H1 (cell line): ENCODE data around the gene ESYT1. TPM values are rescaled to one million over a fixed set of nuclear protein-coding genes. Genes with fewer than 3 reads are reported as not detected.
A peak's percentile ranks its signal among the peaks of the same experiment; 100 is the strongest.

Experiments used
- CTCF ChIA-PET: fragments of 300-600 bp; sonication (Branson Sonifier 250); formaldehyde crosslinking; loops from one replicate; lab custom pipeline; 2021; ENCODE audit not compliant: partially characterized antibody; lab: Charles Lee
- POLR2A ChIA-PET: fragments of 300-600 bp; sonication (Branson Sonifier 250); formaldehyde crosslinking; loops from one replicate; lab custom pipeline; 2021; ENCODE audit warnings: inconsistent platforms; ENCODE audit not compliant: partially characterized antibody; lab: Charles Lee
- DNase-seq, 2 experiments: peaks; one replicate each; pipeline versions ENCODE4 v3.0.0 to v3.0.0-alpha.2; 2010 to 2022; ENCODE audit warnings: low spot score in 2 of 2, low read depth in 1 of 2, mixed read lengths in 1 of 2
- FAIRE-seq: peaks from 2 replicates; lab custom pipeline; 2011; peaks lifted over from hg19 to GRCh38; lab: Jason Lieb, UNC
- H2AFZ ChIP-seq: 2 replicates; pipeline ENCODE4 v1.8.1; 2012; ENCODE audit warnings: low read length, inconsistent platforms
- H2AK5ac ChIP-seq: 2 replicates; pipeline ENCODE4 v1.6.1; 2013; ENCODE audit warnings: low read depth, low read length
- H2BK120ac ChIP-seq: replicated peaks from 2 replicates; pipeline ENCODE3; 2013; ENCODE audit warnings: low read depth, low read length, inconsistent platforms
- H2BK12ac ChIP-seq: 2 replicates; pipeline ENCODE4 v1.6.1; 2013; ENCODE audit warnings: low read depth, low read length
- H2BK15ac ChIP-seq: 2 replicates; pipeline ENCODE4 v1.6.1; 2013; ENCODE audit warnings: low read length
- H2BK20ac ChIP-seq: 2 replicates; pipeline ENCODE4 v1.6.1; 2013; ENCODE audit warnings: low read length
- H2BK5ac ChIP-seq: 2 replicates; pipeline ENCODE4 v1.6.1; 2013; ENCODE audit warnings: low read depth, low read length
- H3K14ac ChIP-seq: 2 replicates; pipeline ENCODE4 v1.6.1; 2013; ENCODE audit warnings: inconsistent platforms; ENCODE audit not compliant: insufficient read length
- H3K18ac ChIP-seq: 2 replicates; pipeline ENCODE4 v1.6.1; 2013; ENCODE audit warnings: low read length; ENCODE audit errors: extremely low read depth
- H3K23ac ChIP-seq: 2 replicates; pipeline ENCODE4 v1.6.1; 2013; ENCODE audit warnings: inconsistent platforms; ENCODE audit not compliant: insufficient read length
- H3K23me2 ChIP-seq: 2 replicates; pipeline ENCODE4 v1.6.1; 2013; ENCODE audit warnings: low read depth, low read length
- H3K27ac ChIP-seq: 2 replicates; pipeline ENCODE4 v1.6.1; 2011; ENCODE audit warnings: low read depth, low read length, inconsistent platforms
- H3K27me3 ChIP-seq, 4 experiments: replicated peaks in 1 of 4; 1 replicate in 1 of 4; 2 replicates in 3 of 4; pipeline versions ENCODE4 v1.6.1 to v1.8.1; 2011 to 2013; ENCODE audit warnings: low read length in 3 of 4, mild to moderate bottlenecking in 3 of 4, inconsistent platforms in 2 of 4, mixed read lengths in 2 of 4, moderate library complexity in 1 of 4; ENCODE audit not compliant: control insufficient read depth in 3 of 4, insufficient read depth in 3 of 4; ENCODE audit errors: extremely low read depth in 1 of 4
- H3K36me3 ChIP-seq, 4 experiments: 2 replicates each; pipeline versions ENCODE4 v1.6.1 to v1.8.1; 2011 to 2013; ENCODE audit warnings: mild to moderate bottlenecking in 4 of 4, low read length in 3 of 4, moderate library complexity in 2 of 4, control low read depth in 1 of 4, inconsistent platforms in 1 of 4; ENCODE audit not compliant: insufficient read depth in 4 of 4, control insufficient read depth in 2 of 4
- H3K4ac ChIP-seq: replicated peaks from 2 replicates; pipeline ENCODE3; 2013; ENCODE audit warnings: low read length, low read depth, mixed read lengths, inconsistent platforms; ENCODE audit not compliant: insufficient read length
- H3K4me1 ChIP-seq, 4 experiments: replicated peaks in 1 of 4; 1 replicate in 1 of 4; 2 replicates in 3 of 4; pipeline versions ENCODE4 v1.6.1 to v1.8.1; 2011 to 2013; ENCODE audit warnings: low read length in 3 of 4, inconsistent platforms in 2 of 4, mixed read lengths in 1 of 4; ENCODE audit not compliant: insufficient read depth in 4 of 4, control insufficient read depth in 3 of 4
- H3K4me2 ChIP-seq, 2 experiments: 2 replicates each; pipeline versions ENCODE4 v1.6.1 to v1.8.1; 2011 to 2013; ENCODE audit warnings: low read depth in 2 of 2, low read length in 2 of 2, control low read depth in 1 of 2, inconsistent platforms in 1 of 2, mild to moderate bottlenecking in 1 of 2; ENCODE audit not compliant: insufficient read depth in 1 of 2
- H3K4me3 ChIP-seq, 4 experiments: fragments of 200-600, 300-600 bp in 1 of 4; sonication (generic), shearing (Covaris generic), sonication (Bioruptor Twin) in 1 of 4; 2 replicates each; pipeline versions ENCODE4 v1.5.1 to v1.8.1; 2011 to 2016; ENCODE audit warnings: low read length in 4 of 4, low read depth in 3 of 4, control low read depth in 2 of 4, inconsistent platforms in 2 of 4, mild to moderate bottlenecking in 2 of 4, mixed read lengths in 1 of 4, moderate library complexity in 1 of 4; ENCODE audit not compliant: insufficient read depth in 2 of 4; ENCODE audit errors: extremely low read depth in 1 of 4
- H3K56ac ChIP-seq: replicated peaks from 2 replicates; pipeline ENCODE3; 2013; ENCODE audit warnings: low read depth, mild to moderate bottlenecking, mixed read lengths, low read length, inconsistent platforms; ENCODE audit not compliant: insufficient read length
- H3K79me1 ChIP-seq: 2 replicates; pipeline ENCODE4 v1.6.1; 2013; ENCODE audit warnings: low read depth, low read length, control low read depth
- H3K79me2 ChIP-seq, 2 experiments: 2 replicates each; pipeline versions ENCODE4 v1.6.1 to v1.8.1; 2012 to 2013; ENCODE audit warnings: low read length in 2 of 2, mild to moderate bottlenecking in 2 of 2, inconsistent platforms in 1 of 2; ENCODE audit not compliant: insufficient read depth in 2 of 2, control insufficient read depth in 1 of 2
- H3K9ac ChIP-seq, 4 experiments: replicated peaks in 1 of 4; 1 replicate in 1 of 4; 2 replicates in 3 of 4; pipeline versions ENCODE4 v1.6.1 to v1.8.1; 2011 to 2013; ENCODE audit warnings: low read depth in 3 of 4, low read length in 3 of 4, control low read depth in 2 of 4, mild to moderate bottlenecking in 2 of 4, moderate library complexity in 2 of 4, inconsistent platforms in 1 of 4; ENCODE audit errors: extremely low read depth in 1 of 4
- H3K9me3 ChIP-seq, 2 experiments: 2 replicates each; pipeline versions ENCODE4 v1.6.1 to v1.8.1; 2012 to 2013; ENCODE audit warnings: mild to moderate bottlenecking in 2 of 2, moderate library complexity in 2 of 2, control low read depth in 1 of 2, inconsistent platforms in 1 of 2, low read depth in 1 of 2, low read length in 1 of 2, mixed read lengths in 1 of 2; ENCODE audit not compliant: insufficient read depth in 2 of 2
- H4K20me1 ChIP-seq, 2 experiments: replicated peaks in 1 of 2; 2 replicates each; pipeline versions ENCODE3 to v1.8.1; 2011 to 2013; ENCODE audit warnings: inconsistent platforms in 2 of 2, low read length in 2 of 2, mild to moderate bottlenecking in 1 of 2; ENCODE audit not compliant: insufficient read depth in 2 of 2, control insufficient read depth in 1 of 2
- H4K5ac ChIP-seq: 2 replicates; pipeline ENCODE4 v1.6.1; 2013; ENCODE audit warnings: low read length, low read depth, mixed read lengths, inconsistent platforms; ENCODE audit not compliant: insufficient read length
- H4K8ac ChIP-seq: 2 replicates; pipeline ENCODE4 v1.8.0; 2013; ENCODE audit warnings: mild to moderate bottlenecking, moderate library complexity, low read length, inconsistent platforms; ENCODE audit not compliant: insufficient read depth; ENCODE audit errors: extremely low read depth
- H4K91ac ChIP-seq: replicated peaks from 2 replicates; pipeline ENCODE3; 2013; ENCODE audit warnings: low read length, mixed read lengths, inconsistent platforms; ENCODE audit not compliant: insufficient read length
- ASH2L ChIP-seq: fragments of 200-600, 300-600 bp; sonication (generic); IDR thresholded peaks from one replicate; pipeline ENCODE4 v1.7.1; 2017; ENCODE audit warnings: low read length
- CHD1 ChIP-seq: IDR thresholded peaks from 2 replicates; pipeline ENCODE4 v1.6.1; 2012; ENCODE audit warnings: low read depth, low read length, improper control_type of control experiment
- EGR1 ChIP-seq: IDR thresholded peaks from 2 replicates; pipeline ENCODE4 v1.6.1; 2011; ENCODE audit warnings: low read depth, low read length, borderline replicate concordance
- HDAC2 ChIP-seq, 2 experiments: fragments of 300-600 bp in 1 of 2; sonication (generic) in 1 of 2; IDR thresholded peaks; 2 replicates each; pipeline ENCODE4 v1.6.1; 2011 to 2012; ENCODE audit warnings: low read depth in 2 of 2, low read length in 2 of 2, mild to moderate bottlenecking in 2 of 2, moderate library complexity in 2 of 2, borderline replicate concordance in 1 of 2, inconsistent platforms in 1 of 2
- JUND ChIP-seq: IDR thresholded peaks from 2 replicates; pipeline ENCODE4 v1.6.1; 2011; ENCODE audit warnings: mild to moderate bottlenecking, improper control_type of control experiment, low read length
- MAFK ChIP-seq: IDR thresholded peaks from 2 replicates; pipeline ENCODE4 v1.6.1; 2012; ENCODE audit warnings: low read depth, mild to moderate bottlenecking, improper control_type of control experiment, low read length
- NRF1 ChIP-seq: IDR thresholded peaks from 2 replicates; pipeline ENCODE4 v1.6.1; 2011; ENCODE audit warnings: mild to moderate bottlenecking, low read depth, low read length, improper control_type of control experiment
- POLR2A ChIP-seq, 2 experiments: IDR thresholded peaks; 1 replicate in 1 of 2; 2 replicates in 1 of 2; pipeline ENCODE4 v1.6.1; 2011; ENCODE audit warnings: low read depth in 2 of 2, low read length in 2 of 2, mild to moderate bottlenecking in 2 of 2; ENCODE audit errors: control extremely low read depth in 1 of 2
- POLR2AphosphoS5 ChIP-seq: IDR thresholded peaks from 2 replicates; pipeline ENCODE4 v1.6.1; 2011; ENCODE audit warnings: low read depth, low read length
- POU5F1 ChIP-seq: IDR thresholded peaks from 2 replicates; pipeline ENCODE4 v1.6.1; 2011; ENCODE audit warnings: low read depth, mild to moderate bottlenecking, low read length, moderate library complexity
- RBBP5 ChIP-seq: IDR thresholded peaks from 2 replicates; pipeline ENCODE4 v1.7.1; 2012; ENCODE audit warnings: low read depth, mild to moderate bottlenecking, inconsistent platforms, low read length, moderate library complexity, borderline replicate concordance
- RXRA ChIP-seq: IDR thresholded peaks from 2 replicates; pipeline ENCODE4 v1.6.1; 2011; ENCODE audit warnings: low read depth, mild to moderate bottlenecking, low read length, moderate library complexity; ENCODE audit not compliant: insufficient read depth
- SP4 ChIP-seq: IDR thresholded peaks from 2 replicates; pipeline ENCODE4 v1.6.1; 2012; ENCODE audit warnings: low read length, inconsistent platforms
- SUZ12 ChIP-seq: fragments of 200-600 bp; sonication (generic); IDR thresholded peaks from 2 replicates; pipeline ENCODE4 v1.6.1; 2012; ENCODE audit warnings: mild to moderate bottlenecking, inconsistent platforms, low read length, moderate library complexity, mixed read lengths
- TCF12 ChIP-seq: IDR thresholded peaks from 2 replicates; pipeline ENCODE4 v1.6.1; 2011; ENCODE audit warnings: low read depth, mild to moderate bottlenecking, low read length
- WGBS, 2 experiments: shearing (Covaris generic) in 1 of 2; methylation state at CpG; one replicate each; pipeline versions ENCODE4 v1.1.6 to v1.1.7; 2013 to 2015; ENCODE audit warnings: low lambda C conversion rate in 2 of 2, mixed read lengths in 2 of 2, inconsistent platforms in 1 of 2, low coverage in 1 of 2, missing lambda C conversion rate in 1 of 2; ENCODE audit not compliant: insufficient replicate concordance in 2 of 2, insufficient coverage in 1 of 2, insufficient read length in 1 of 2; ENCODE audit errors: extremely low coverage in 1 of 2, missing lambda C conversion rate in 1 of 2; 5-methylcytosine and 5-hydroxymethylcytosine counted together
- polyA plus RNA-seq, 7 experiments: library from polyadenylated mRNA; depleted of rRNA in 3 of 7; stranded (reverse) in 5 of 7; unstranded in 2 of 7; fragments of >200 nt in 5 of 7; fragments of 200-250 nt in 2 of 7; gene quantifications; 1 replicate in 5 of 7; 2 replicates in 1 of 7; 4 replicates in 1 of 7; pipeline versions ENCODE4 v1.2.1 to v1.2.3, GENCODE V29; 2011 to 2013; ENCODE audit warnings: missing spikeins in 2 of 7, mixed read lengths in 2 of 7
- total RNA-seq: library from RNA; stranded (reverse); fragmentation: NEBNext Ultra II Directional; extraction: Animal tissue kit (Norgen Biotek cat#: 25700); gene quantifications from 2 replicates; pipeline ENCODE4 v1.2.1, GENCODE V29; 2021

The ESYT1 gene
- total and polyA plus RNA-seq, 2 of the 8 experiments (the other 6 are each of a cell fraction or from before 2014, with no cell fraction given): 86.9 to 165 TPM

DNA sequence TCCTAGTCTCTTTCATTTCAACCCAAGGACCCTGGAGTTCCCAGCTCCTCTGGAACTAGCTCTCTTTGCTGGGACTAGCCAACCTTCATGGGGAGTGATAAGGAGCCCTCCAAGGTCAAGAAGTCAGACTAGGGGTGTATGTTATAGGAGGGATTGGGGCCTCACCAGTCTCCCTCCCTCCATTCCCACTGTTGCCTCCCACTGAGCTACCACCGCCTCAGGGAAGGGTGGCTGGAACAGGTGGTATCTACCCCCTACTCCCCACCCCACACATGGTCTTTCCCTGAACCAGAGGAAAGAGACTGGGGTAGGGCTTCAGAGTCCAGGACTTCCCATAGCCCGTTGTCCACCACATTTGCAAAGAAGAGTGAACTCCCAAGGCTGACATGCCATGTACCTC is 45.7 kb upstream of the ESYT1 start:
- Histone ChIP-seq H3K79me1 (peaks cover 7% of the 10 kb centered on the region; the same call in 1 of the 2 replicates), H2BK120ac (no peak overlapping the region), H2BK15ac (no peak overlapping the region), H2AK5ac (no peak overlapping the region; the same call in 1 of the 2 replicates), H4K20me1 (peaks cover 2 to 10% of the 10 kb centered on the region in 2 experiments), H2BK12ac (no peak overlapping the region), H3K36me3 (peaks cover 10 to 21% (median 16%) of the 10 kb centered on the region in 4 experiments; a peak in 7 of 8 replicates), H3K27ac (no peak overlapping the region), H3K23ac (no peak overlapping the region), H3K4ac (no peak overlapping the region), H4K91ac (no peak overlapping the region), H3K9ac (no peak overlapping the region), H2AFZ (no peak overlapping the region), H2BK5ac (no peak overlapping the region; the same call in 1 of the 2 replicates), H4K5ac (no peak overlapping the region), H3K4me3 (no peak overlapping the region), H3K56ac (no peak overlapping the region), H3K4me1 (peaks cover 3 to 17% (median 11%) of the 10 kb centered on the region in 4 experiments), H3K4me2 (peak overlapping the region in 1 of 2 experiments; percentile 62; a peak in 3 of 4 replicates), H3K14ac (no peak overlapping the region), H2BK20ac (no peak overlapping the region), H3K9me3 (no peaks in the 10 kb centered on the region), H3K18ac (no peak overlapping the region), H3K23me2 (peaks cover 7% of the 10 kb centered on the region; the same call in 1 of the 2 replicates), H4K8ac (no peak overlapping the region), H3K79me2 (peaks cover 0 to 27% of the 10 kb centered on the region in 2 experiments; a peak in 2 of 4 replicates), H3K27me3 (no peaks in the 10 kb centered on the region)
- DNase-seq (no peak), FAIRE-seq (no peak)
- CTCF ChIA-PET: interaction anchor here (1.0 to 5.1 kb wide), 8 partner anchors 8 to 346 kb away, joined by 3 to 38 read pairs (median 4); partner anchors contain the start of gene PA2G4
- 84% methylated on average over 2 of the region's 2 CpGs; no CpG with 5 or more reads in 1 of the 2 experiments for WGBS, 2 experiments
- POLR2A ChIA-PET: interaction anchor here (0.6 to 8.9 kb wide), 9 partner anchors 9 to 1053 kb away, joined by 3 to 112 read pairs (median 4); partner anchors contain the start of genes PA2G4, RPL41 and ZC3H10
- TF ChIP-seq SUZ12 (no peak), MAFK (no peak), SP4 (no peak), HDAC2 (IDR thresholded peaks at IDR 0.05; ENCODE audit: borderline replicate concordance in 1 of 2, low read depth in 2 of 2, low read length in 2 of 2) (no peak), EGR1 (no peak), POU5F1 (no peak), CHD1 (no peak), POLR2A (IDR thresholded peaks at IDR 0.05; ENCODE audit: control extremely low read depth in 1 of 2, low read depth in 2 of 2, low read length in 2 of 2) (no peak), POLR2AphosphoS5 (no peak), JUND (no peak), ASH2L (no peak), RBBP5 (no peak), RXRA (no peak), NRF1 (no peak), TCF12 (no peak)
